Epithelial cell of esophagus (primary cell): ENCODE data around the gene SLC38A7.

Experiments used
- DNase-seq: peaks from one replicate; pipeline ENCODE4 v3.0.0; 2010; ENCODE audit warnings: low read depth
- H3K4me3 ChIP-seq: 2 replicates; pipeline ENCODE4 v1.5.1; 2011; ENCODE audit warnings: mild to moderate bottlenecking, low read length, control low read depth
- TF ChIP-seq, protein P1 (sequence below): IDR thresholded peaks from 2 replicates; pipeline ENCODE4 v1.5.1; 2011; ENCODE audit warnings: low read depth, mild to moderate bottlenecking, low read length, control low read depth, inconsistent platforms; ENCODE audit not compliant: insufficient read depth; ENCODE audit errors: missing control alignments

SLC38A7 gene

DNA sequence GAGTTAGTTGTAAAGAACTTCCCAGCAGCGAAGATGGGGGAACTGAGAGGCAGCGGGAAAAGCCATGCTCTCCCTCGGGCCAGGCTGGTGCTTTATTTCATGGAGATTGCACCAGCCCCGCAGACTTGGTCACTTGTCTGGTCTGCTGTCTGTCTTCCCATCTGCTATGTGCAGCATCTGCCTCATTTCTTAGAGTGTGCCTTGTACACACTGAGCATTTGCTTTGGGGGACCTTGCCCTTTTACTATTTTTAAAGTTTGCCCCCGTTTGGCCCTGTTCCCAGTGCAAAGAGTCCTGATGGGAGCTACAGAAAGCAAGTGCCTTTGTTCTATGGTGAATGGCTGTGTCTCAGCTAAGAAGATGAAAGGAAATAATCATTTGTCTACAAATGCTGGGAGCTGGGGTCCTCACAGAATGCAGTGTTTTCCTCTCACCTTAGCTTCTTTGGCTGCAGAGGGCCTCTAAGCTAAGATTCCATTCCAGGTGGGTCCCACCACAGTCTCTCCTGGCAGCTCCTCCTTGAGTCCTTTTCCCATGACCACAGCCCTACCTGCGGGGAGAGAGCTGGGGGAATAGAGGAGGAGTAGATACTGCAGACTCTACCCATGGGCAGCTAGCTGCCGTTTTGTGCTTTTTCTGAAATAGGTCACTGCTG, 29.9 kb downstream of the SLC38A7 start:
- DNase-seq, result no peak
- TF ChIP-seq, protein P1, sequence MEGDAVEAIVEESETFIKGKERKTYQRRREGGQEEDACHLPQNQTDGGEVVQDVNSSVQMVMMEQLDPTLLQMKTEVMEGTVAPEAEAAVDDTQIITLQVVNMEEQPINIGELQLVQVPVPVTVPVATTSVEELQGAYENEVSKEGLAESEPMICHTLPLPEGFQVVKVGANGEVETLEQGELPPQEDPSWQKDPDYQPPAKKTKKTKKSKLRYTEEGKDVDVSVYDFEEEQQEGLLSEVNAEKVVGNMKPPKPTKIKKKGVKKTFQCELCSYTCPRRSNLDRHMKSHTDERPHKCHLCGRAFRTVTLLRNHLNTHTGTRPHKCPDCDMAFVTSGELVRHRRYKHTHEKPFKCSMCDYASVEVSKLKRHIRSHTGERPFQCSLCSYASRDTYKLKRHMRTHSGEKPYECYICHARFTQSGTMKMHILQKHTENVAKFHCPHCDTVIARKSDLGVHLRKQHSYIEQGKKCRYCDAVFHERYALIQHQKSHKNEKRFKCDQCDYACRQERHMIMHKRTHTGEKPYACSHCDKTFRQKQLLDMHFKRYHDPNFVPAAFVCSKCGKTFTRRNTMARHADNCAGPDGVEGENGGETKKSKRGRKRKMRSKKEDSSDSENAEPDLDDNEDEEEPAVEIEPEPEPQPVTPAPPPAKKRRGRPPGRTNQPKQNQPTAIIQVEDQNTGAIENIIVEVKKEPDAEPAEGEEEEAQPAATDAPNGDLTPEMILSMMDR, result no peak
- H3K4me3 ChIP-seq, result no peak overlapping the region

DNA sequence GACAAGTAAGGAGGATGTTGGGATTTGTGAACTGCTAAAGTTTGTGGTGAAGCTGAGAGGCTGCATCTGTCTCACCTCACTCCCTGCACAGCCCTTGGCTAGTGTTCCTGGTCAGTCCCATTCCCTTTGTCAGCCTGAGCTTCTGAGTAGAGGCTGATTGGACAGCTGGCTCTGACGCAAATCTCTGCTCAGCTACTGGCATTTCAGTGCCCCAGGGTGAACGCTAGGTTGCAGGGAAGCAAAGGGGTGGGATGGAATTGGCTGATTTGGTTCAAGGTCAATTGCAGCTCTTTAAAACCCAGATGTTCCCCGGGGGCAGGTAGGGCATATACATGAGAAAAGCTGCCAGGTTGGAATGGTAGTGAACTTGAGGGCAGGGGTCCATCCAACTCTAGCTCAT, 31.8 kb downstream of the SLC38A7 start:
- TF ChIP-seq, protein P1, result no peak
- peak; percentile 16 for DNase-seq
- no peak overlapping the region for H3K4me3 ChIP-seq

DNA sequence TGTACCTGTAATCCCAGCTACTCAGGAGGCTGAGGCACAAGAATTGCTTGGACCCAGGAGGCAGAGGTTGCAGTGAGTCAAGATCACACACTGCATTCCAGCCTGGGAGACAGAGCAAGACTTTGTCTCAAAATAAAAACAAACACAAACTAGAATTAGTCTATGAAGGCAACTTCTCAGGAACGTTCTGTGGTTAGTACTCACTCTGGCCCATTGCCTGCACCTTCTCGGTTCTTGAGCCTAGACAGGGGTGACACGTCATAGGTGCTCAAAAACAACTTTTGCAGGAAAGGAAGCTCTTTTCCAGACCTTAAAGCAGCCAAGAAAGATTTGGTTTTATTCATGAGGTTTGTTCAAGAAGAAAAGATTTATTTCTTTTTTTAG, 32.6 kb downstream of the SLC38A7 start:
- TF ChIP-seq, protein P1, result no peak
- DNase-seq, result peak; percentile 20

DNA sequence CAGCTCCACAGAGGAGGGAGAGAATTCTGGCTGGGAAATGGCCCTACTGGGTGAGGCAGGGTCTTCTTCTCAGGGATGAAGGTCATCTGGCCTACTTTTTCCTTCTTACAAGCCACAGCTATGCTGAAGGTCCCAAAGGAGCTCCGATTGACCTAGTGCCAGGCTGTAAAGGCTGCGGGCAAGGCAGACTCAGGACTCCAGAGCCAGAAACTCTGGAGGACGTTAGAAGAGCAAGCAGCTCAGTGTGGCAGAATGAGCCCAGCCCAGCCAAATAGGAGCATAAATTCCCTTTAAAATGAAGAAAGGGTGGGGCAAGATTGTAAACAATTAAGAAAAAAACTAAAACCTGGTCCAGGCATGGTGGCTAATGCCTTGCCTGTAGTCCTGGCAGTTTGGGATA, 34.9 kb downstream of the SLC38A7 start:
- DNase-seq, result no peak

More for the DNA sequence above, 32.6 kb downstream of the SLC38A7 start:
- no peak overlapping the region for H3K4me3 ChIP-seq

DNA sequence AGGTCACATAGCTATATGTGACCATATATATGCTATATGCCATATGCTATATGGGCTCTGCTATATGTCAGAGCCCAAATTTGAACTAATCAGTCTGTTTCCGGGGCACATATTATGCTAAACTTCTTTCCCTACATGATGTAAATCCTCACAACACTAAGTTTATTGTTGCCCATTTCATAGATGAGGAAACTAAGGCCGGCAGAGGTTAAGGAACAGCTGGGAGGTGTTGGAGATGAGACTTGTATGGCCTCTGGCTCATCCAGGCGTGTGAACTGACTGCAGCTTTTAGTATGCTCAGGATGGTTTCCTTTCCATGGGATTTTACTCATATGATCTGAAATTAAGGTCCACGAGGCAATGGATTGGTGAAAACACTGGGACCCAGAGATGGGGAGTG, 37.5 kb downstream of the SLC38A7 start:
- no peak for DNase-seq
- H3K4me3 ChIP-seq, result no peak overlapping the region
- TF ChIP-seq, protein P1, result no peak

More for the DNA sequence above, 34.9 kb downstream of the SLC38A7 start:
- TF ChIP-seq, protein P1, result no peak
- no peak overlapping the region for H3K4me3 ChIP-seq

DNA sequence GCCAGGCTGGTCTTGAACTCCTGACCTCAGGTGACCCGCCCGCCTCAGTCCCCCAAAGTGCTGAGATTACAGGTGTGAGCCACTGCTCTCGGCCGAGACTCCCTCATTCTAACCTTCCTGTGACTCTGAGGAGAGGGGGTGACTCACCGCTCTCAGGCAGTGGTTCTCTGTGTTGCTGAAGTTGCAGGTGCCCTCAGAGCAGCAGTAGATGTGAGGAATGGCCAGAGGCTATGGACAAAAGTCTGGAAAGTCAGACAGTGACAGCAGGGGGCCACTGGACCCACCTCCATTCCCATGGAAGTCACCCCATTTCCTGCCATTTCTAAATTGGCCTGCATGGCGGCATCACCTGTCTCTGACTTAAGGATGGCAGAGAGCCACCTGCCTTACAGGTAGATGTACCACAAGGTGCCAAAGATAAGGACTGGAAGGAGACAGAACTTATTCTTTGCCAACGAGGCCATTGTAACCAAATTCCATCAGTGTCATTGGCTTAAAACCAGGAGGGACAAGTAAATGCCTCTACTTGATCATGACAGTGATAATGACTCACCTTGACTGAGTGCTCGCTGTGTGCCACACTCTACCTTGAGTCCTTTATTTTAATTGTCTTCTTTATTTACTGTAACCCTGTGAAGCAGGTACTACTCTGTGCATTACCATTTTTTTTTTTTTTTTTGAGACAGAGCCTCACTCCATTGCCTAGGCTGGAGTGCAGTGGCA, 39.6 kb downstream of the SLC38A7 start:
- peak; percentile 69 for DNase-seq
- no peak overlapping the region for H3K4me3 ChIP-seq
- TF ChIP-seq, protein P1, result no peak
